ENCODE data around the gene UROC1. TPM values are rescaled to one million over a fixed set of nuclear protein-coding genes. Genes with fewer than 3 reads are reported as not detected.

UROC1 gene
- total RNA-seq, 1 experiment from 2014 or later = not detected

DNA sequence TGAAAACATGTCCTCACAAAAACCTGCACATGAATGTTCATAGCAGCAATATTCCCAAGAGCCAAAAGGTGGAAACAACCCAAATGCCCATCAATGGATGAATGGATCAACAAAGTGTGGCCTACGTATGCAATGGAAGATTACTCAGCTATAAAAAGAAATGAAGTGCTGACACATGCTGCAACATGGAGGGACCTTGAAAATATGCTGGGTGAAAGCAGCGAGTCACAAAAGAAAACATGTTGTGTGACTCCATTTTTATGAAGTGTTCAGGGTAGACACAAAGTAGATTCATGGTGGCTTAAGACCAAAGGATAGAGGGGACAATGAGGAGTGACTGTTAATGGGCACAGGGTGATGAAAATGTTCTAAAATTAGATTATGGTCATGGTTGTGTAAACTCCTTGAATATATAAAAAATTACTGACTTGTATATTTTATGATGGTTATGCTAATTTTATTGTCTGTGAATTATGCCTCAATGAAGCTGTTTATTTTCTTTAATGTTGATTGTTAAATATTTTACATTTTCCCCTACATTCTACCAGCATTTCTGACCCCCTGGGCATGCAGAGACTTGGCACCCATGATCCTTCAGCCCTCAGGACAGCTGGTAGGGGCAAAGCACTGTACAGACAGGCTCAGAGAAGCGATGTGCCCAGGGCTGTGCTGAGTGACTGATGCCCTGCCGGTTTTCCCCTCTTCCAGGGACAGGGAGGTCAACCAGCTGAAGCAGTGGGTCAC, 85.0 kb downstream of the UROC1 start:
- H3K4me2 ChIP-seq (ENCODE audit: low read length) = no peak overlapping the region
- no peak overlapping the region for H2AFZ ChIP-seq (ENCODE audit: low read depth, low read length, poor library complexity, severe bottlenecking)
- no peak overlapping the region for H3K27ac ChIP-seq (ENCODE audit: low read depth, low read length)
- no peaks in the 10 kb centered on the region for H3K79me2 ChIP-seq (ENCODE audit: insufficient read depth, low read length)
- POLR2A ChIA-PET = no interaction called here
- no peak for ATAC-seq
- no peaks in the 10 kb centered on the region; a peak in 2 of 4 replicates for H3K9me3 ChIP-seq (ENCODE audit: control insufficient read depth in 1 of 2, insufficient read depth in 1 of 2, low read depth in 1 of 2, low read length in 2 of 2)
- BruUV-seq (replicated peaks) = no TSS peak
- RAD21 ChIA-PET (ENCODE audit: low non-redundant PET in 1 of 2, low total read pairs in 2 of 2, uncharacterized antibody in 2 of 2, unreplicated experiment in 2 of 2) = no interaction called here
- H3K4me3 ChIP-seq (replicated peaks in 1 of 2; ENCODE audit: low read depth in 1 of 2, low read length in 2 of 2) = no peak overlapping the region
- CTCF ChIA-PET = interaction anchor here (0.7 kb wide), 1 partner anchor 1084 kb away, joined by 4 read pairs; no protein-coding TSS in a partner anchor
- TF ChIP-seq EZH2phosphoT487 (IDR thresholded peaks at IDR 0.05; ENCODE audit: borderline replicate concordance) (no peak), SP1 (IDR thresholded peaks at IDR 0.05; ENCODE audit: low read depth) (no peak), CEBPB (IDR thresholded peaks at IDR 0.05; ENCODE audit: low read depth) (no peak), SIN3A (IDR thresholded peaks at IDR 0.05; ENCODE audit: low read depth) (no peak), RAD21 (IDR thresholded peaks at IDR 0.05; ENCODE audit: low read depth) (no peak), REST (IDR thresholded peaks at IDR 0.05; ENCODE audit: low read depth) (no peak), ZFX (IDR thresholded peaks at IDR 0.05) (no peak), POLR2AphosphoS5 (IDR thresholded peaks at IDR 0.05; ENCODE audit: low read depth, low read length) (no peak), POLR2A (IDR thresholded peaks at IDR 0.05; ENCODE audit: borderline replicate concordance, extremely low read depth, insufficient read depth, insufficient read length) (no peak), EGR1 (IDR thresholded peaks at IDR 0.05; ENCODE audit: low read depth) (no peak), TCF7L2 (IDR thresholded peaks at IDR 0.05; ENCODE audit: borderline replicate concordance, extremely low read depth, insufficient read depth, insufficient read length) (no peak), EZH2 (IDR thresholded peaks at IDR 0.05) (no peak), ELF1 (IDR thresholded peaks at IDR 0.05; ENCODE audit: borderline replicate concordance, low read depth) (no peak), SRF (IDR thresholded peaks at IDR 0.05; ENCODE audit: low read depth) (no peak), ZNF274 (IDR thresholded peaks at IDR 0.05; ENCODE audit: low read depth, low read length) (no peak)
- TF ChIP-seq, protein P1, sequence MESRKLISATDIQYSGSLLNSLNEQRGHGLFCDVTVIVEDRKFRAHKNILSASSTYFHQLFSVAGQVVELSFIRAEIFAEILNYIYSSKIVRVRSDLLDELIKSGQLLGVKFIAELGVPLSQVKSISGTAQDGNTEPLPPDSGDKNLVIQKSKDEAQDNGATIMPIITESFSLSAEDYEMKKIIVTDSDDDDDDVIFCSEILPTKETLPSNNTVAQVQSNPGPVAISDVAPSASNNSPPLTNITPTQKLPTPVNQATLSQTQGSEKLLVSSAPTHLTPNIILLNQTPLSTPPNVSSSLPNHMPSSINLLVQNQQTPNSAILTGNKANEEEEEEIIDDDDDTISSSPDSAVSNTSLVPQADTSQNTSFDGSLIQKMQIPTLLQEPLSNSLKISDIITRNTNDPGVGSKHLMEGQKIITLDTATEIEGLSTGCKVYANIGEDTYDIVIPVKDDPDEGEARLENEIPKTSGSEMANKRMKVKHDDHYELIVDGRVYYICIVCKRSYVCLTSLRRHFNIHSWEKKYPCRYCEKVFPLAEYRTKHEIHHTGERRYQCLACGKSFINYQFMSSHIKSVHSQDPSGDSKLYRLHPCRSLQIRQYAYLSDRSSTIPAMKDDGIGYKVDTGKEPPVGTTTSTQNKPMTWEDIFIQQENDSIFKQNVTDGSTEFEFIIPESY (IDR thresholded peaks at IDR 0.05; ENCODE audit: extremely low read depth, insufficient replicate concordance, low read length) = no peak
- TF ChIP-seq, protein P2, sequence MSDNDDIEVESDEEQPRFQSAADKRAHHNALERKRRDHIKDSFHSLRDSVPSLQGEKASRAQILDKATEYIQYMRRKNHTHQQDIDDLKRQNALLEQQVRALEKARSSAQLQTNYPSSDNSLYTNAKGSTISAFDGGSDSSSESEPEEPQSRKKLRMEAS (IDR thresholded peaks at IDR 0.05) = no peak
- H3K36me3 ChIP-seq (ENCODE audit: control insufficient read depth in 1 of 2, insufficient read depth in 2 of 2, low read length in 2 of 2) = no peaks in the 10 kb centered on the region; a peak in 1 of 4 replicates
- H4K20me1 ChIP-seq (ENCODE audit: insufficient read depth) = no peaks in the 10 kb centered on the region
- no peak overlapping the region for H3K9ac ChIP-seq (ENCODE audit: low read length)
- H3K27me3 ChIP-seq (ENCODE audit: insufficient read depth, low read length) = no peaks in the 10 kb centered on the region
- intact Hi-C loops (cut with micrococcal nuclease) = no loop called here
- H3K9me2 ChIP-seq (ENCODE audit: insufficient read depth) = no peaks in the 10 kb centered on the region
- no peak for DNase-seq (ENCODE audit: low read depth, low spot score)
- H3K4me1 ChIP-seq (ENCODE audit: control insufficient read depth in 1 of 2, insufficient read depth in 2 of 2, low read length in 2 of 2) = peaks cover 0 to 7% of the 10 kb centered on the region in 2 experiments; a peak in 1 of 4 replicates

All from HCT116 (cell line).